ENCODE measurements around the gene SLC24A3. TPM values are rescaled to one million over a fixed set of nuclear protein-coding genes. Genes with fewer than 3 reads are reported as not detected.

SLC24A3 gene
- total RNA-seq, 1 donor from 2014 or later = 17.8 TPM

DNA sequence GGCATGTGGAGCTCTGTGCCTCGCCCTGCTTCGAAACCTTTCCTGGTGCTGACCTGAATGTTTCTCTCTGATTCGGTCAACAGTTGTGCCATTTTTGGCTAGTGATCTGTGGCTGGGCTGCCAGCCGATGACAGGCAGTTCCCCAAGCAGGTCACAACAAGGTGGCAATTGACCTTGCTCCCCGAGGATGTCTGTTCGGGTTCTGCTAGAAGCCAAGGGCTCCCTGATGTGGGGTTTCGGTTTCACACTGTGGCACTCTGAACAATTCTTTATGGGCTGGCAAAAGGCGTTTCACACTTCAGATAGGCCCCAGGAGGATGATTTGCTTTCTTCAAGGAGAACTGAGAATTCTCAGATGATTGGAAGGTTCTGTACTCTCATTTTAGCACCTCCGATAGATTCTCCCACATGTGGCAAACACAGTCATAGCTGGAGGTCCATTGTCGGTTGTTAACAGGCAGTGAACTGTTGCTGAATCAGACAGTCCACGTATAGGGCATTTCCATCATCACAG is 135.6 kb downstream of the SLC24A3 start:
- DNase-seq = no peak

DNA sequence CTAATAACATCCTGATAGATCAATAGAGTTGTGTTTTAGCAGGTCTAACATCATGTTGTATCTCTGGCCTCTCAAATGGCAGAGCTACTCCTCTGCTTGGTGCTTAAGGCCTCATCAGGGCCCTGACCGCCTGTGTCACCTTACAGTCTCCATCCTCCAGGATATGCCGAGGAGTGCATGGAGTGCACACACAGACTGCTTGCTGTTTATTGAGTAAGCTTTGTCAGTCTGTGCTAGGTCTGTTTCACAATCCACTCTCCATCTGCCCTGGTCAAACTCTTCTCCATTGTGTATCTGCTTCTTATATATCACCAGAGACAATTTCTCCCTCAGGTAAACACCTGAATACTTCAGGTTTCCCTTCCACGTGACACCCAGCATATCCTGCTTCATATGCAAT is 136.1 kb downstream of the SLC24A3 start:
- no peak for DNase-seq

DNA sequence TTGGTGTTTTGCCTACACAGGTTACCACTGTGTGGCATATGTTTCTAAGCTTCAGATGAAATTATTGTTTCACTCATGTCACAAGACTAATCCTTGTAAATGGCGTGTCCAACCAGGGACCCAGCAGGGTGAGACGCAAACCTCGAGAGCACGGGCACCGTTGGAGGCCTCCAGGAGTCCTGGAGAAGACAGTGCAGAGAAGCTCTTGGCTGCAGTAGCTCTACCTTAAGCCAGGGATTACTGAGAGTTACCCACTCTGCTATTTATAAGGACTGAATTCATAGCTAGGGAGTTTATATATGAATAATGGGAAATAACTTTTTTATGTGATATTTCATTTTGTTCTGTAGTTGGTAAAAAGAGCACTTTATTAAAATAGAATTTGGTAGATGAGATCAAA is 137.4 kb downstream of the SLC24A3 start:
- no peak for DNase-seq

DNA sequence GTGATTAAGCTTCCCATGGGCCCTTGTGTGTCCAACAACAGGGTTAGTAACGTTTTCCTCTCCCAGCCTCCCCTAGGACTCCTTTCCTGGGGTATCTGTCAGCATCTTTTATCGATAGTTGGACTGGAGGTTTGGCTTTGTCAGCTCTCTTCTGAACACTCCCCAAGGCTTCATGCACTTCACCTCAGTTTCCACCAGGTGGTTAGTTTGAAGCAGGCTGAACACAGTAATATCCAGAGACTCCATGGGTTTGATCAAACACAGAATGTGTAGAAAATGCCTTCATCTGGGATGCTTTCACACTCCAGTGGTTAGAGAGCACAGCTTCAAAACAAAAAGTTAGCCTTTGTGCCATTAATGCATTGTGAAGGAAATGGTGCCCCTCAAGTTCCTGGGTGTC is 139.1 kb downstream of the SLC24A3 start:
- DNase-seq = no peak

DNA sequence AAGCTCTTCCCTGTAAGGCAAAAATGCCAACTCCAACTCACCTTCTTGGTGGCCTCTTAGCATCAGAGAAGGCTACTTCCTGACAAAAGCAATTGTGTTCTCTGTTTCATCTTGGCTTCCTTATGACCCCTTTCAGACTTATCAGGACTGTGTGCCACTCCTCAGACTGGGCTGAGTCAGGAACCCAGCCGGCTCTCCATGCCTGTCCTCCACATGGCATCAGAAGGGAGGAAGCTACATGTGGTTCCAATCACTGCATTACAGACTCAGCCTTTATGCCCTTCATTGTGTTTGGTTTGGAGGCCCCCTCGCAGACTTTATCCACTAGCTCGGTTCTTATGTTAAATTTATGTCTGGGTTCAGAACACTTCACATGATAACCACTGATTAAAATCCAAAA is 142.5 kb downstream of the SLC24A3 start:
- no peak for DNase-seq

DNA sequence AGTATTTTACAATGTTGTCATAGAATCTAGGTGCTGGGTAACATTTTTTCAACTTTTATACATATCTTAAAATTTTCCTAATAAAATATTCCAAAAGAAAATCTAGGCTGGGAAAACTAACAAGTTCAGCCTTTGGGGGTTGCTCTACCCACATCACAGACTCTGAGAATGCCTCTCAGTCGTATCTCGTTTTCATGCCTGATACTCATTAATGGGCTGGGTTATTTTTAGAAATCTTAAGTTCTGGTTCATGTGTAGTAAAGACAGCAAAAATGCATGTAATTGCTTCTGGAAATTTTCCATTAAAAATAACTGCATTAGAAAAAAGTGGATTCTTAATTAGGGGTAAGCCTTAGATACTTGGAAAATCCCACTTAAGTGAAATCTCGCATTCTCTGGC is 149.3 kb downstream of the SLC24A3 start:
- DNase-seq = no peak

DNA sequence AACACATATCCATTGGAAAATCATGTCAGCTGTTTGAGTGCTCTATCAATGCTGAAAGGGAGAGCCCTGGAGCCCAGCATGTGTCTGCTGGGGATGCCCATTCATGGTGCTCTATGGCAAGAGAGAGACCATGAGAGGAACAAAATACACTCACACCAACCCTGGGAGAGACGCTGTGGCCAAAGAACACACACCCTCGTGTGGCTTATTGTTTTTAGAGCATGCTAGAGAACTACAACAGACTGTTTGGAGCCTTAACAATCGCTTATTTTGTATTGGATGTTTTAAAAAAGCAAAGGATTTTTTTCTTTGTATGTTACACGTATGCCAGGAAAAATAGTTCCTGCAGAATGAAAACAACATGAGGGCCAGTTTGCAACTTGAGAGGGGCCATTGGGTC is 151.0 kb downstream of the SLC24A3 start:
- DNase-seq = no peak

DNA sequence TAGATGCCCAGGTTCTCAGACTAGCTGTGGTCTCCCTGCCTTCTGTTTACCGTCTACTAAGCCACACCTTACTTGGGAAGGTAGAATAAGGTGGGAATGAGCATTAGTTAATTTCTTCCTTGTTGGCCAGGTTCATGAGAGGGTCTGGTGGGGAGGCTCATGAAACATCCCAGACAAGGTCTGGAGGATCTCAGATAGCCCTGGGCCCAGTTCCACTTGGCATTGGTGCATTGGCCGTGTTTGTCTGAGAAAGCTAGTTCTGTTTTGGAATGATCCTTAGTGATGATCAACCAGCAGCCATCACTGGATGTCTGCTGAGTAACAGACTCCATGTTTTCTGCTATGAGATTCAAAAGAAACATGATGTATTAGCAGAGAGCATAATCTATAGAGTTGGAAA is 155.1 kb downstream of the SLC24A3 start:
- no peak for DNase-seq

DNA sequence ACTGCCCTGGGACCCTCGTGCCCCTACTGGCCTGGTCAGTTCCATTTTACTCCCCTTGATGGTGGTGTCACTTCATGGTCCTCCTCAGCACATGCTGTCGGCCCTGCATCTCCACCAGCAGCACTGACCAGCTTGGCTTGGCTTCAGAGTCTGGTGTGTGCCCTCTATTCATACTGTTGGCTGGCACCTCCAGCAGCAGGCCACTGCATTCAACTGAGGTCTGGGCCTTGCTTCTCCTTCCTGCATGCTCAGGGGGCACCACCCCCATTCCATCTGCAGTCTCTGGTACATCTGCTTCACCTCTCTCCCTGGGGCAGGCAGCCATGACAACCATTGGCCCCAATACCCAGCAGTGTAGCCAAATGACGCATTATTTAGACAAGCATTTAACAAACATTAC is 155.9 kb downstream of the SLC24A3 start:
- DNase-seq = no peak

DNA sequence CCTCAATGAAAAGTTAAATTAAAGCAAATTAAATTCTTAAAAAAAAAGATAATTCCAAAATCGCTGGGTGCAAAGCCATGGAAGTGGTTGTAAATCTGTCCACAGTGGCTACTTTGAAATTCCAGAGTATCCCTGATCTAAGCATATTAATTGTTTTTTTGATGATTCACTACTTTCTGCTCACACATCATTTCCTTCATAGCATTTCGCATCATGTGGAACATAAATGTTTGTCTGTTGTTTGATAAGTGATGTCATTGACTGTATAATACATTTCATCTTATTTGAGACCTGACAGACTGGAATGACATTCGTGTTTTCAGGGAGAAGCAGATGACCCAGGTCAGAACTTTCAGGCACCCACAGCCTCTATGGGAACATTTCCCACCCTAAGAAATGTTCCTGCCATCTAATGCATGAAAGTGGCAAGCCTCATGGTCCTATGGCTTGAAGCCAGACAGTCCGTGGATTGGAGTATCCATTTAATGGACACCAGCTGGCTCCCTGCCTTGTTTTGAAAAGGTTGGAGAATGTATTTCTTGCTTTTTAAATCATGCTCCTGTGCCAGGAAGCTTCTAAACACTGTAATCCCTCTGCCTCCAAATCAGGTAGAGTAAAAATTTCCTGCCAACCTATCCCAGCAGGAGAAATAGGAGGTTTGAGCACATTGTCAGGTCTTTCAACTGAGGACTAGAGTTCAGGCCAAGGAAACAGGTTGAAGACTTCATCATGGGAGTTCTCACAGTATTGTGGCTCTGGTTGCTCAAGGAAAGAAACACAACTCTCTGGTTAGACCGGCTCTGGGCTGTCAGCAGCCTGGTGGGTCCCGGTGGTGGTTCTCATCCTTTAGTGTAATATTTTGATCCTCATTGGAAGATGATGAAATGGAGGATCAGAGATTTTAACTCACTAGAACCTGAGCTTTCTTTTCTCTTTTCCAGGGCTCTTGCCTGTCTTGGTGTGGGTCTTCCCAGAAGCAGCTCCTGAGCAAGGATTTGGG is 157.9 kb downstream of the SLC24A3 start:
- DNase-seq = no peak

DNA sequence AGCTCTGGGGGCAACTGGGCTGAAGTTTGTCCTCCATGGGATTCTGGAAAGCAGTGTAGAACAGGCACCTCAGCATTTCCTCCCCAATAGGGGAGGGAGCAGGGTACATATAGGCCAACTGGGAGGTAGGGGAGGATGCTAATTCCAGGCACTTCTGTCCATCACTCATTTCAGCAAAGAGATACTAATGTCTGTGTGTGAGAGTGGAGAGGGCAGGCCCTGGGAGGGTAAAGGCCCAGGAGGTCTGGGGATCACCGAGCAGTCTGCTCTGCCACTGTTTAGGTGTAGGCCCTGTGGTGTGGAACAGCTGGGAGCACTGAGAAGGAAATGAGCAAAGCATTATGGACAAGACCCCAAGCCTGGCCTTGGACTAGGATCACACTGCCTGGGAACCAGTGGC is 158.7 kb downstream of the SLC24A3 start:
- no peak for DNase-seq

DNA sequence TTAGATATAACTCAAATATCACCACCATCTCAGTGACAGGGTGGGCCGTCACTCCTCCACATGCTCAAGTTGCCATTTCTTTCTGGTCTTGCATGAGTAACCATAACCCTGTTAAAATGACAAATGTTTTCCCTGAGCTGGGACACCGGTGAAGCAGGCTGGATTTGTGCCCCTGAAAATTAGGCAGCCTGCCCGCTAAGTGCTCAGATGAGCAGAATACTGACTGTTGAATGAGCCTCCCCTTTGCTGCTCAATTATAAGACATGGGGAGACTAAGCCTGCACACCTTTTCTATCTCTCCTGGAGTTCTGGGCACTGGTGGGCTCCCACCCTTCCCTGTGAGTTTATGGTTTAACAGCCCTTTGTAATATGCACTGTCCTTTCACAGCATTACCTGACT is 161.8 kb downstream of the SLC24A3 start:
- no peak for DNase-seq

DNA sequence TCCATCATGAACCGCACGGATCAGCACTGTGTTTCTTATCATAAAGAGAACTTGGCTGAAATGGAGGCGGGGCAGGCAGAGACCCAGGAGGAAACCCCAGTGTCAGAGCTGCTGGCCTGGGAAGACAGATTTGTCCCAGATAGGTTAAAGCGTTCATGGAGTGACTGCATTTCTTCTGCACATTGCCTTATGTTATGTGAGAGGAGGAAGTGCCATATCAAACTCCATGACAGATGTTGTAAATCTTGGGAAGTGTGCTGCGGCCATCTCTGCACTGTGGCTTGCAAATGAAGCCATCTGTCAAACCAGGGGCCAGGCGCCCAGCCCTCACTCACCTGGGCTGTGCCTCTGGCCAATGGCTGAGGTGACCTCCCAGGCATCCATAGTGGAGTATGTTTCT is 163.0 kb downstream of the SLC24A3 start:
- DNase-seq = no peak

DNA sequence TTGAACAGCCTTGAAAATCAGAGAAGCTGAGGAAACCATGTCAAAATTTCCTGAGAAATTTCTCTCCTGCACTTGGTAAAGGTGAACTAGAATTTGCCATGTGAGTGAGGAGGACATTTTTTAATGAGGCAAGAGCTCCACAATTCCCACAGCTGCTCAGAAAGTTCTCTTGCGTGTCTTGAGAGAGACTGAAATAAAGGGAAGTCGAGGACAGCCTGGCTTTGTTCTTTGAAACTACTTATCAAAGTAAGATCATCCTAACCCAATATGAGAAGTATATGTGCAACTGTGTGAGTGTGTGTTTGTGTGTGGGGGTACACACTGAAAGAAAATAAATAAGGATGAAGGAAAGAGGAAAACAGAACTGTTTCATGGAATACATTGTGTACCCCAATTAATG is 163.4 kb downstream of the SLC24A3 start:
- DNase-seq = no peak

DNA sequence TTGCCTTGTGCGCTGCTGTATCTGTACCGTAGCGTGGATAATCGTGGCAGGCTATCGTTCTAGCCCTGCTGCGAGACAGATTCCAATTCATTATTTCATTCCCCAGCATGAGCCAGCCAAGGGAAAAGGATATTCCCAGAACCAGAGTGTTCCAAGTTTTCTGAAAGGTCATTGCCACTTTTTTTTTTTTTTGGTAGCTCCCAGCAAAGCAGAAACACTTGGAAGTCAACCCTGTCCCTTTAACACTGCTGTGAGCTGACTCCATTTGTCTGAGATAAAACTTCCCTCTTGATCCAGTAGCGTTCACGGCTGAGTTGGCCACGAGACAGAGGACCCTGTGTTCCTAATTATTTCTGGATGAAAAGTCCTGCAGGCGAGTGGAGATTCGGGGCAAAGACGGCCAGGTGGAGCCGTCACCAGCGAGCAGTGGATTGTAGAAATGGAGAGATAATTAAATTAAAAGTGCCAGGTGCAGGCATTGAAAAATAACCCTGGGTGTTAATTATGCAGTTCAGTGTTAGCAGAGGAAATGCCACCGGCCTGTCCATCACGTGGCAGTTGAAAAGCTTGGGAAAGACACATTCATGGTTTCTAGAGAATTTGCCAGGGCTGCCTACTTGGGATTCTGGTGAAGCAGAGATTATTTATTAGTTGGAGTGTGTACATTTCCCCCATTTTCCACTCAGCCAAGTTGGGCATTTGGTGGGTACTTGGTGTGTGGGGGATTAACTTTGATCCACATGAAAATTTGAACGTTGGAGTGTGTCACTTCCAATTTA is 164.2 kb downstream of the SLC24A3 start:
- DNase-seq = no peak

DNA sequence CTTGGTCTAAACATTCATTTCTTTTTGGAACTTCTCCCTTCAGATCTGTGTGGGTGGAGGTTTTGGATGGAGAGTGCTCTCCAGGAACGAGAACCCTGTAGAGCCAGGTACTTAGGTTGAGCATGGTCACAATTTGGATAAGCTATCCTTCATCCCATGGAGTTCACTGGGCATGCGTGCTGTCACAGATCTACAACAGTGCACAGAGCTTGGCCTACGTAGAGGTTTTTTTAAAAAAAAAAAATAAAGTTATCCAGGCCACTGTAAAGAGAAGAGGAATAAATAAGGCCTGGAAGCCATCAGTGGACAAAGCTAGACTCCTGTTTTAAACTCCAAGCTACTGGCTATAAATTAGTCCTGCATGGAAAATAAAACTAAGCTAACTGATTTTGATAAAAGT is 165.6 kb downstream of the SLC24A3 start:
- DNase-seq = no peak

DNA sequence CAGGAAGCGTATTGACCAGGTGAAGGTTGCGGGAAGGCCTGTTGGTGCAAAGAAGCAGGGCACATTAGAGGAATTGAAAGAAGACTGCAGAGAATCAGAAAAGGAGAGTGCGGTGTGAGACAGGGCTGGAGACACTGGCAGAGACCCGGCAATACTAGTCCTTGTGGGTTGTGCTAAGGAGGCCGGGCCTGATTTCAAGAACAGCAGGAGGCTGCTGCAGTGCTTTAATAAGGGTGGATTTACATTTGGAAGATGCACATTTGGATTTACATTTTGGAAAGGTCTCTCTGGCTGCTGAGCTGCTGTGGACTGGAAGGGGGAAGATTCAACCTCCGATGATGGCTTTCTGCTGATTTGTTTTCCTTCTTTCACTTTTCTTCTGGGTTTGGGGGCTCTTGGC is 167.8 kb downstream of the SLC24A3 start:
- DNase-seq = no peak

DNA sequence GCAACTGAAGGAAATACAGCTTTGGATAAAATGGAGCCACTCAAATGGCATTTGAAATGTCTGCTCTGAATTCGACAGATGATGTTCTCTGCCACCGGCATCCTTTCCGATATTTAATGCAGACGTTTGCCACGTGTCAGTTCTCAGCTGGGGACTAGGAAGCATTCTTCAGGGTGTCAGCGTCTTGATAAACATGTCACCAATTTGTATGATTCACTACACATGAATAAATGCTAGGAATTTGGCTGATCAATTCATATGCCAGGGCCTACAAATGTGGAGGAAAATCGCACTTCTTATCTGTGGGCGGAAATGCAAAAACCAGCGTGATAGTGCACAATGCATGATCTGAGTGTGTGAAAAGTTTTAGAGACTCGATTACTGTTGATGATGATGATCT is 169.5 kb downstream of the SLC24A3 start:
- no peak for DNase-seq

DNA sequence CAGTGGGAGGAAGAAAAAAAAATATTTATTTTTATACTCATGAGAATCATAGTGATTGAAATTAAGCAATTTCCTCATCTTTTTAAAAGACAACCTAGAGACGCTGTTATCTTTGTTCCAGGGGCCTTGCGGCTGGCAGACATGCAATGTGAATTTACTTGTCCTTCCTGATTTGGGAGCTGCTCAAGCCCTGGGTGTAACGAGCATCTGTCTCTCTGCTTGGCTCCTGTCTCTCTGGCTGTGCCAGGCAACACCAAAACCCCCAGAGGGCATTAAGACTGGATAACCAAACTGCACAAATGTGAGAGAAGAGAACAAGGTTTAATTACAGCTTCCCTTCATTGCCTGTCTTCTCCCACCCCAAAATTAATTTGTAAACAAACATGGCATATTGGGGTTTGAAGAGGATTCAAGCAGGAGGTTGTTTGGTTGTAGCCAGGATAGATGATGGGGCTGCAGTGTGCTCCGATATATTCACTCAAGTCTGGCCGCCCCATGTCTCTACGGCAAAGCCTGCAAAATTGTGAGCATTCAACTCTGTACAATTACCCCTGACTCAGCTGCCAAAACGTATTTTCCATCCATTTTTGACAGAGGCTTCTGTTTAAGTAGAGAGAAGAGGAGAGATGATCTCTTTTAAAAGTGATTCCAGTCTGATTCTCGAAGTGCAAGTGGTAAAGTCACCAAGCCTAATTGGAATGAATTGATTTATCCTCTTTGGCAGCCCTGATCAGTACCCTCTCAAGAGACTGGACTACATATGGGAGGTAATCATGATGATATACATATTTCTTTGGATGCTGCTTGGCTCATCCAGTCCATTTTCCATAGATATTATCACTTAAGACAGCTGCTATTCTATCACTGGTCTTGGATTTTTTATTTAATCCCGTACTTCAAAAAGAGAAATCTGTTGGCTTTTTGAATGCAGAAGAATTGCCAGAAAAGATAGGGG is 170.2 kb downstream of the SLC24A3 start:
- no peak for DNase-seq

DNA sequence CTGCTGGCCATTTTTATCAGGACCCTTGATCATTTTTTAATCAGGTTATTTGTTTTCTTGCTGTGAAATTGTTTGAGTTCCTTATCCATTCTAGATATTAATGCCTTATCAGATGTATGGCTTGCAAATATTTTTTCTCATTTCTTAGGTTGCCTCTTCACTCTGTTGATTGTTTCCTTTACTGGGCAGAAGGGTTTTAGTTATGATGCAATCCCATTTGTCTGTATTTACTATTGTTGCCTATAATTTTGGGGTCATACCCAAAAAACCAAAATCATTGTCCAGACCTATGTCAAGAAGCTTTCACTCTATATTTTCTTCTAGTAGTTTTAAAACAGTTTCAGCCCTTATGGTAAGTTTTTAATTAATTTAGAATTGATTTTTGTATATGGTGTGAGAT is 172.5 kb downstream of the SLC24A3 start:
- DNase-seq = no peak

DNA sequence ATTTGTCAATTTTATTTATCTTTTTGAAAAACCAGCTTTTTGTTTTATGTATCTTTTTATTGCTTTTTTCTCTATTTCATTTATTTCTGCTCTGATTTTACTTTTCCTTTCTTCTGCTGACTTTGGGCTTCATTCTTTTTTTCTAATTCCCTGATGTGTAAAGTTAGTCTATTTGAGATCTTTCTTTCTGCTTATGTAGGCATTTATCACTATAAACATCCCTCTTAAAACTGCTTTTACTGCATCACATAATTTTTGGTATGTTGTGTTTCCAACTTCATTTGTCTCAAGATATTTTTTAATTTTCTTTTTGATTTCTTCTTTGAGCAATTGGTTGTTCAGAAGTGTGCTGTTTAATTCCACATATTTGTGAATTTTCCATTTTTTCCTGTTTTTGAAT is 174.8 kb downstream of the SLC24A3 start:
- DNase-seq = no peak
